HUDEP-2 (cell line): ENCODE data around the gene HVCN1.
"Not testable (repeated sequence)": the region's sequence is repeated elsewhere in the genome, so short reads cannot be mapped to it uniquely, and the experiment has no call there.

Experiments used
- DNase-seq, 76 experiments: peaks; one replicate each; lab custom pipeline; 2025; ENCODE audit not compliant: unreplicated experiment in 76 of 76; lab: John Stamatoyannopoulos, UW

The HVCN1 gene

DNA sequence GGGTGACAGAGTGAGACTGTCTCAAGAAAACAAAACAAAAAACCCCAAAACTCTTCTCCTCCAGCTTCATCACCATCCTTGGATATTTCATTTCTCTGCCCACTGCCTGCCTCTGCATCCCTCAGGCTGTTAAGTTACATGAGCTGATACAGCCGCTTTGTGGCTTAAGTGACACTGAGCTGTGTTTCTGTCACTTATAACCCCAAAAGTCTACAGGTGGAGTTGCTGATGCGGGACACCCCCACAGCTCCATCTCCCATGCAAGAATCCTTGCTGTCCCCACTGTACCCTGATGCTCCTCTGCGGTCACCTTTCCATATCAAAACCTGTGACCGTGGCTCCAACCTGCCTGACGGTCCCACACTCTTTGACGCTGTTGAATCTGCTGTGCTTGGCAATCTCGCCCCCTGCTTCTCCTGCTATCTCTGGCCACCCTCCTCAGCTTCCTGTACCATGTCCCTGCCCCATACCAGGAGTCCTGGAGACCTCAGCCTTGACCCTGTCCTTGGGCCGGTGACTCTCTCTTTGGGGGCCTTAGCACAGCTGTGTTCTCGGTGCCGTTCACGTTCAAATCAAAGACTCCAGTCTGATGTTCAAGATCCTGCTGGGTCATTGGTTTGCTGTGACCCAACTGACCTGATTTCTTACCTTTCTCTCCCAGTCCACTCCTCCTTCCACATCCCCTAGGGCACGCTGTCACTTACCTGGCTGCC lies 20.3 kb downstream of the HVCN1 start:
- DNase-seq: no peak

GRCh38 chr12:110667671-110668070 lies 21.2 kb downstream of the HVCN1 start:
- no peak for DNase-seq

- no peak for DNase-seq
Measured at GRCh38 chr12:110666892-110667291, 22.0 kb downstream of the HVCN1 start.

- DNase-seq: no peak
Measured at GRCh38 chr12:110661337-110661972, 27.5 kb downstream of the HVCN1 start.

GRCh38 chr12:110658878-110659277 lies 30.0 kb downstream of the HVCN1 start:
- DNase-seq: no peak

DNA sequence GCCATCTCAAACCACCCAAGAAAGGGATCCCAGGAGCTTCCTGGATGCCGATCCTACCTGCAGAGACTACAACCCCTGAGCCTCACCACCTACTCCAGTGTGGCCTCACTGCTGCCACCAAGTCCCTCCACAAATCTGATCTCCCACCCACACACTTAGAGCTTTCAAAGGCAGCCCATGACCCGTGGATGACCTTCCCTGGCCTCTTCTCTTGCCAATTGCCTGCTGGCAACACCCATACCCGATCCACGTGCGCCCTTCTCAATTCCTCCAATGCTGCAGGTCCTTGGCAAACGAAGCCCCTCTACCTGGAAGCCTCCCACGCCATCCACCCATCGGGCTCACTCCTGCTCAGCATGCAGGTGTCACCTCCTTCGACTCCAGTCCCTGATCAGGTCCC lies 30.7 kb downstream of the HVCN1 start:
- no peak for DNase-seq

- DNase-seq: no peak
Measured at GRCh38 chr12:110657747-110658146, 31.2 kb downstream of the HVCN1 start.

DNA sequence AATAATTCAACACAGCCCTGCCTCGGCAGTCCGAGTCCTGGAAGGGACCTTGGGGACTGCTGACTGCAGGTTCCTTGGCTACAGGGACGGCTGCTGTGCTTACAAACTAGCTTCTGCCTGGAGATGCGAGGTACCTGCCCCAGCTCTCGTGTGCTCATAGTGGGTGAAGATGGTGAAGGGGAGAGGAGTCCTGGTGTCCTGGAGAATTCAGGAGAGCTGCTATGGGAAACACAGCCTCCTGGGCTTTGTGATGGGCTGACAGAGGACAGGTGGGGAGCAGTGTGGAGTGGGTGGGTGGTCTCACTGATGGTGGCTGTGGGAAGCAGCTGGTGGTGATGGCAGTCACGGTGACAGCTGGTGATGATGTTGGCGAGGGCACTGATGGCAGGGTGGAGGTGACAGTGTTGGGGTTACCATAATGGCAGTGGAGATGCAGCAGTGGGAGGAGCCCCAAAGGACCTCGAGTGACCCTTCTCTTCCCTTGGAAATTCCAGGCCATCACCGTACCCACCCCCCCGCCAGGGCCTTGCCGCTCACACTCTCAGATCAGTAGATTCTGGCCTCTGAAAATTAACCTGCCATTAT lies 32.8 kb downstream of the HVCN1 start:
- DNase-seq: no peak

DNA sequence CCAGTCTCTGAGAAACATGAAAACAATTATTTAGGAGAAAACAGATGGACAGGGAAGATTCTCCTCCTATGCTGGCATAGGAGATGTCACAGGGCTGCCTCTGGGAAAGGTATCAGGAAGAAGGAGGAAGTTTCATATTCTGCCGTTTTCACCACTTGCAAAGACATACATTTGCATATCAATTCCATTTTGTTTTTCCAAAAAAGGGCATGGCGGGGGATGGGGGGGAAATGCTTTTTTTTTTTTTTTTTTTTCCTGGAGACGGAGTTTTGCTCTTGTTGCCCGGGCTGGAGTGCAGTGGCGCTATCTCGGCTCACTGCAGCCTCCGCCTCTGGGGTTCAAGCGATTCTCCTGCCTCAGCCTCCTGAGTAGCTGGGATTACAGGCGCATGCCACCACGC lies 34.7 kb downstream of the HVCN1 start:
- DNase-seq: not testable (repeated sequence)

DNA sequence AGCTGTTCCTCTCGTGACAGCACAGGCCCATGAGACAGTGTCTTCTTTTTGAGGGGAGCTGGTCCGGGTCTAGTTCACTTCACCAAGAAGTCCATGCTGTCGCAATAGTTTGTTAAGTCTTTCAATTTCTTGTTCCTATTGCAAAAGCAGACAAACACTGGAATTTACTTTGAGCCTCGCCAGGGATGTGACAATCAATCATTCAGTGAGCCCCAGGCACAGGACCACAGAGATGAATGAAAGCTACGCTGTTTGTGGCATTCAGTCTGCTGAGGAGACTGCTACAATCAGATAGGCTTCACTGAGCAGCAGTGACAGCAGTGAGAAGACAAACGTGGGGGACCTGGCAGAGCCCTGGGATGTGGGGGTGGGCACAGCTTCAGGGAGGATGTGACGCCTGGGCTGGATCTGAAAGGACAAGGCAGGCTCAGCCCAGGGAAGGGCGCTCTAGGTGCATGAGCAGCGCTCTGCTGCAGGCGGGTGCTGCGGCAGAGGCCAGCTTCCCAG lies 39.5 kb downstream of the HVCN1 start:
- no peak for DNase-seq

DNA sequence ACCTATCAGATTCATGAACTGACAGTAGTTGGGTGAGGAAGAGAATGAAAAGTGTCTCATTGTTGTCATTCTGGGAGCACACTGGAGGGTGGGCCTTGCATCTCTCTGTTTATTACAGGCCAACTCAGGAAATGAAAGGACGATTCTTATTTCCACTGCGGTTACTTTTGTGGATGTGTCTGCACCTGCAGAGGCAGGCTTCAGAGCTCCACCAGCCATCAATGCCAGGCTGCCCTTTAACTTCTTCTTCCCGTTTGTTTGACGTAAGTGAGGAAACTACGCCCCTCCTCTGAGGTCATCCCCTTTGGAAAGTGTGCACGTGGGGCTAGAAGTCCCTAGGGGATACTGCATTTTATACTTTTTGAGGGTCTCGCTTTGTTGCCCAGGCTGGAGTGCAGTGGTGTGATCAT lies 41.3 kb downstream of the HVCN1 start:
- DNase-seq: no peak

DNA sequence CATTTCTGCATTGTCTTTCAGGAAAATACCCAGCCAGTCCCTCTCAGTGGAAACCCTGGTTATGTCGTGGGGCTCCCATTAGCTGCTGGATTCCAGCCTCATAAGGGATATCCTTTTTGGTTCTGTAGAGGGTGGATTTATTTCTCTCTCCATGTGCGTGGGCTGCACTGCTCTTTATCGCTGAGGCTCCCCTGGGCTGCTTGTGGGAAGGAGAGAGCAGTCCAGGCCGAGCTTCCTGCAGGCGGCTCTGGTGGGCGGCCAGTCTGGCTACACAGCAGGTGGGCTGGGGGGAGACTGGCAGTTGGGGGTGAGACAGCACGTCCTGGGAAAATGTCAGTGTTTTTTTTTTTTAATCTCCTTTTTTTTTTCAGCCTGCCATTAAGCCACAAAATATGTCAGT lies 47.4 kb downstream of the HVCN1 start:
- no peak for DNase-seq

GRCh38 chr12:110640275-110641025 lies 48.5 kb downstream of the HVCN1 start:
- DNase-seq: no peak

GRCh38 chr12:110639336-110640141 lies 49.4 kb downstream of the HVCN1 start:
- DNase-seq: no peak

DNA sequence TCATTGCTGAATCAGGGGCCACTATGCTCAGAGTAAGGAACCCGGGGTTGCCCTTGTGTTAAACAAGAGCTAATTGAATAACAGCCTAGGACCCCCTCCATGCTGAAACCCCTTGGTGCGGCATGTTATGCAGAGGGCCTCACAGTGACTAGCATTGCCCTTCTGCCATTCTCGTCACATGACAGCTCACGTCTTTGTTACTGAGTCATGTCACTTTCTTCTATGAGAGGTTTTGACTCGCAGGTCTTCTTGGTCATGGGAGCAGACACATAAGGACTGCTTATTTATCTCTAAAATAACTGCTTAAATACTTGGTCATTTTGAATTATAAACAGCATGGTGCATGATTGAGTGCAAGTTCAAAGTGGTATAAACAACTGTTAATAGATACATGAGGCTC lies 50.1 kb downstream of the HVCN1 start:
- no peak for DNase-seq

DNA sequence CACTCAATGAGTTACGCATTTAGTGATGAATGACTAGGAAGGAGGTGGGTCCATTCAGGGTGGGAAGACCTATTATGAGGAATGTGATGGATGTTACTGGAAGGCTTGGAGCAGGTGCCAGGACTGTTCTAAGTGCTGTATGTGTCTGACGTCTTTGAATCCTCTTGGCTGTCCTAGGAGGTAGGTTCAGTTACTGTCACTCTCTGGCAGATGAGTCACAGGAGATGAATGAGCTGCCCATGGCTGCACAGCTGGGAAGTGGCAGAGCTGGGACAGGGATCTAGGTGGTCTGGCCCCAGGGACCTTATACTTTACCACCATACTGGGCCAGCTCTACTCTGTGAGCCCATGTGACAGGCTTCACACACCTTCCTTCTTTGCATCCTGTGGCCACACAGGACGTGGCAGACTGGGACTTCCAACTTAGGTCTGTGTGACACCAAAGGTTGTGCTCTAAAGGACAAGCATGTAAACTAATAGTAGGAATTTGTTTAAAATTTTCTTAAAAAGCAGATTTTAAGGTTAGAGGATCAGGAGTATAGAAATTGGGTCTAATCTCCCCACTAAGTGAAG lies 51.0 kb downstream of the HVCN1 start:
- DNase-seq: no peak

- no peak for DNase-seq
Measured at GRCh38 chr12:110636516-110636915, 52.4 kb downstream of the HVCN1 start.

- no peak for DNase-seq
Measured at GRCh38 chr12:110635055-110635454, 53.9 kb downstream of the HVCN1 start.

GRCh38 chr12:110627500-110628195 lies 61.3 kb downstream of the HVCN1 start:
- DNase-seq: no peak

DNA sequence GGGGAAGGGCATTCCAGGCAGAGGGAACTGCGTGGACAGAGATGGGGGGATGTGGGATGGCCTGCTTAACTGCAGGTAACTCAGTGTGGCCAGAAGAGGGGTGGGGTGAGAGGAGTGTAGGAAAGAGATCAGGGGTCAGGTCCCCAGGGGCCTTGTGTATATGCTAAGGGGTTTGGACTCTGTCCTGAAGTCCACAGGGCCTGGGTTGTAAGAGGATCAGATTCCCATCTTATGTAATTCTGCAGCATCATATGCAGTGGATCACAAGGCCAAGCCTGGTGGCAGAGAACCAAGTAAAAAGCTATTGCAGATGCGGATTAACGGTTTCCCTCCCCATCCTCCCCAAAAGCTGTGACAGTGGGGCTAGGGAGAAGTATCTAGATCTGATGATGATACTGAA lies 66.3 kb downstream of the HVCN1 start:
- DNase-seq: no peak
